Mucosa of stomach (tissue), 1 donor: ENCODE results near the gene POTEB2.
"Not testable (repeated sequence)": the region's sequence is repeated elsewhere in the genome, so short reads cannot be mapped to it uniquely, and the experiment has no call there.

Source experiments
- H3K27me3 ChIP-seq: one replicate; pipeline ENCODE4 v1.7.0; 2013; ENCODE audit warnings: mild to moderate bottlenecking, low read length; ENCODE audit not compliant: control insufficient read depth, insufficient read depth
- H3K36me3 ChIP-seq: one replicate; pipeline ENCODE4 v1.7.0; 2013; ENCODE audit warnings: low read length; ENCODE audit not compliant: control insufficient read depth, insufficient read depth
- H3K4me1 ChIP-seq: one replicate; pipeline ENCODE4 v1.7.0; 2013; ENCODE audit warnings: mild to moderate bottlenecking, low read length; ENCODE audit not compliant: control insufficient read depth, insufficient read depth
- H3K4me3 ChIP-seq: one replicate; pipeline ENCODE4 v1.7.0; 2013; ENCODE audit warnings: low read length
- H3K9ac ChIP-seq: one replicate; pipeline ENCODE4 v1.7.0; 2013; ENCODE audit warnings: mild to moderate bottlenecking, low read length, moderate library complexity
- H3K9me3 ChIP-seq: one replicate; pipeline ENCODE4 v1.7.0; 2013; ENCODE audit warnings: mild to moderate bottlenecking, low read length, moderate library complexity; ENCODE audit not compliant: control insufficient read depth
- donor health status: Pancreatic carcinoma.

Gene POTEB2

DNA sequence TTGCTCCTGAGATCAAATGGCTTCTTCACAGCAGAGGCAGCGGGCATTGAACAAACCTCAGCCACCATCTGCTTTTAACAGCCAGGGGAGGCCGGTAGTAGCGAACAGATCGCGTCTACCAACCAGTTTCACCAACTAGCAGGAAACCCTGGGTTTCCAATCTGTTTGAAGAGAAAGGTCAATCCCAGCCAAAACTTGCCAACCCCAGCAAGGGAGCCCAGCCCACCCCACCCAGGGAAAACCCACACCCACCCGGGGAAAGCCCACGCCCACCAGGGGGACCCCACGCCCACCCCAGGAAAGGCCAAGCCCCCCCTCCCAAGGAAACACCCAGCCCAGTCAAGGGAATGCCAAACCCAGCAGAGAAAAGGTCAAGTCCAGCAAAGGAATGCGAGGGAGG, at the start of gene POTEB2:
TSS of gene POTEB2 (minus strand) at position 101 of the 400 bp plus-strand sequence. CDS start at position 68, 33 bp downstream.
- H3K27me3 ChIP-seq, H3K9ac ChIP-seq, H3K9me3 ChIP-seq, H3K4me1 ChIP-seq, H3K36me3 ChIP-seq, H3K4me3 ChIP-seq: not testable (repeated sequence)

DNA sequence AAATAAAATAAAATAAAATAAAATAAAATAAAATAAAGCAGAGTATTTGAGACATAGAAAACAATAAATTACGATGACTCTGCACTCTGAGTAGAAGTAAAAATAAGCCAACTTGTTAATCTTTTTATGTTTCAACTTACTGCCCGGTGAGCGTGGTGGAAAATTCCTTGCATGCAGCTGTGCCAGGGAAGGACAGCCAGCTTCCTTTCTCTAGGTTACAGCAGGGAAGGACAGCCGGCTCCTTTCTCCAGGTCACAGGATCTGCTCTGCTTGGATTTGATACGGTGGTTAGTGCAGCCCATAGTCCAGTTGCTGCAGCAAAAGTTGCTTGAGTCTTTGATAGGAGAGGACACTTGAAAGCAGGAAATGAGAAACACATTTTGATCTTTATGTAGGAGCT, 13.8 kb upstream of the POTEB2 start:
- H3K9me3 ChIP-seq, H3K9ac ChIP-seq, H3K4me1 ChIP-seq, H3K36me3 ChIP-seq, H3K27me3 ChIP-seq, H3K4me3 ChIP-seq: not testable (repeated sequence)

DNA sequence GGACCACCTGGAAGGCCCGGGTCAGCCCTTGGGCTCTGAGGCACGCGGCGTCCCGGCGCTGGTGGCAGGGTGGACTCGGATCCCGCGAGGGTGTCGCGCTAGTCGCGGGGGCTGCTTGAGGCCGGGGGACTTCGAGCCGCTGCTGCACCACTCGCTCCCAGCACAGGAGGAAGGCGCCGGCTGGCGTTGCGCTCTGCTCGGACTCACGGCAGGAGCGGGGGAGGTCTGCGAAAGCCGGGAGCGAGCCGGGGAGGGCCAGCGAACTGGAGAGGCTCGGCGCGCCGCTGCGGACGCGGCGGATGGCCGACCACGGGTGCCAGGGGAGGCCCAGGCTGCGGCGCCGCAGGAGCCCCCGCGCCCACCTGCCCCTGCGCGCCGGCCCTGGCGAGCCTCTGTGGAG, 12.3 kb upstream of the POTEB2 start:
- not testable (repeated sequence) for H3K4me3 ChIP-seq, H3K9me3 ChIP-seq, H3K4me1 ChIP-seq, H3K36me3 ChIP-seq, H3K9ac ChIP-seq, H3K27me3 ChIP-seq

DNA sequence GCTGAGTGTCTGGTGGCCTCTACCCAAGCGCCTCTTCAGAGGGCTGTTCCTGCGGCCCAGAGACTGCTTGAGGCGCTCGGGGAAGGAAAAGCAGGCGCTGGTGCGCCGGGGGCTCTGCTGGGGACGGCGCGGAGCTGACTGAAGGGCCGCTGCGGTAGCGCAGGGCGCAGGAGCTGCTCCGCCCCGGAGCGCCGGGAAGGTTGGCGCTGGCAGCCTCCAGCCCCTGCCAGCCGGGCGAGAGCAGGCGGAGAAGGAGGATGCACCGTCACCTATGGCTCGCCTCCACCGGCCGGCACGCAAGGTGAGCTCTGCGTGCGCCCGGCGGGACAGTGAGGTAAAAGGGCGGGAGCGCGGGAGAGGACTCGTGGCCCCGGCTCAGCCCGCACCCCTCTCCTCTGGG, 11.7 kb upstream of the POTEB2 start:
- not testable (repeated sequence) for H3K27me3 ChIP-seq, H3K9me3 ChIP-seq, H3K9ac ChIP-seq, H3K36me3 ChIP-seq, H3K4me1 ChIP-seq, H3K4me3 ChIP-seq
